Measurements from ENCODE around the gene ITGB4.

DNA sequence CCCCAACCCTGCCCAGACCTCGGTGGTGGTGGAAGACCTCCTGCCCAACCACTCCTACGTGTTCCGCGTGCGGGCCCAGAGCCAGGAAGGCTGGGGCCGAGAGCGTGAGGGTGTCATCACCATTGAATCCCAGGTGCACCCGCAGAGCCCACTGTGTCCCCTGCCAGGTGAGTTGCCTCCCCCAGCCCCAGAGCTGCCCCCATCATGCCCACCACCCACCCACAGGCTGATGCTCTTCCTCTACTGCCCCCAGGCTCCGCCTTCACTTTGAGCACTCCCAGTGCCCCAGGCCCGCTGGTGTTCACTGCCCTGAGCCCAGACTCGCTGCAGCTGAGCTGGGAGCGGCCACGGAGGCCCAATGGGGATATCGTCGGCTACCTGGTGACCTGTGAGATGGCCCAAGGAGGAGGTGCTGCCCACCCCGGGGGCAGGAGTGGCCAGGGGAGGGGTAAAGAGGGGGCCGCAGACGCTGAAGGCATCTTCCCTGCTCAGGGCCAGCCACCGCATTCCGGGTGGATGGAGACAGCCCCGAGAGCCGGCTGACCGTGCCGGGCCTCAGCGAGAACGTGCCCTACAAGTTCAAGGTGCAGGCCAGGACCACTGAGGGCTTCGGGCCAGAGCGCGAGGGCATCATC, 35.3 kb downstream of the ITGB4 start:
- TF ChIP-seq POLR2AphosphoS5 (IDR thresholded peaks at IDR 0.05) = no peak
- TF ChIP-seq POLR2A (IDR thresholded peaks at IDR 0.05) = no peak
- TF ChIP-seq, protein P1, sequence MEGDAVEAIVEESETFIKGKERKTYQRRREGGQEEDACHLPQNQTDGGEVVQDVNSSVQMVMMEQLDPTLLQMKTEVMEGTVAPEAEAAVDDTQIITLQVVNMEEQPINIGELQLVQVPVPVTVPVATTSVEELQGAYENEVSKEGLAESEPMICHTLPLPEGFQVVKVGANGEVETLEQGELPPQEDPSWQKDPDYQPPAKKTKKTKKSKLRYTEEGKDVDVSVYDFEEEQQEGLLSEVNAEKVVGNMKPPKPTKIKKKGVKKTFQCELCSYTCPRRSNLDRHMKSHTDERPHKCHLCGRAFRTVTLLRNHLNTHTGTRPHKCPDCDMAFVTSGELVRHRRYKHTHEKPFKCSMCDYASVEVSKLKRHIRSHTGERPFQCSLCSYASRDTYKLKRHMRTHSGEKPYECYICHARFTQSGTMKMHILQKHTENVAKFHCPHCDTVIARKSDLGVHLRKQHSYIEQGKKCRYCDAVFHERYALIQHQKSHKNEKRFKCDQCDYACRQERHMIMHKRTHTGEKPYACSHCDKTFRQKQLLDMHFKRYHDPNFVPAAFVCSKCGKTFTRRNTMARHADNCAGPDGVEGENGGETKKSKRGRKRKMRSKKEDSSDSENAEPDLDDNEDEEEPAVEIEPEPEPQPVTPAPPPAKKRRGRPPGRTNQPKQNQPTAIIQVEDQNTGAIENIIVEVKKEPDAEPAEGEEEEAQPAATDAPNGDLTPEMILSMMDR (IDR thresholded peaks at IDR 0.05) = no peak
- TF ChIP-seq EP300 (IDR thresholded peaks at IDR 0.05; ENCODE audit: low read depth) = no peak

Measured in transverse colon (tissue), 4 donors.